GM21529 (cell line): ENCODE data around the gene CFL1.
"Not testable (repeated sequence)": the region's sequence is repeated elsewhere in the genome, so short reads cannot be mapped to it uniquely, and the experiment has no call there.

Experiments used
- ATAC-seq: cut with Tn5 transposase; IDR thresholded peaks from one replicate; pipeline ENCODE4 v1.9.1; 2021; ENCODE audit not compliant: unreplicated experiment

Gene CFL1

GRCh38 chr11:65844231-65844872, 13.6 kb downstream of the CFL1 start:
- no peak for ATAC-seq

- ATAC-seq: no peak
Observed at GRCh38 chr11:65843811-65844210, 14.2 kb downstream of the CFL1 start.

- no peak for ATAC-seq
Observed at GRCh38 chr11:65842144-65842543, 15.8 kb downstream of the CFL1 start.

GRCh38 chr11:65834202-65834601, 23.8 kb downstream of the CFL1 start:
- ATAC-seq: no peak

GRCh38 chr11:65833297-65834030, 24.5 kb downstream of the CFL1 start, which contains the start of gene SNX32:
TSS of gene SNX32 (plus strand) at chr11:65833963. CDS start at chr11:65834066, 103 bp downstream.
- peak; percentile 89 for ATAC-seq

GRCh38 chr11:65832231-65832630, 25.7 kb downstream of the CFL1 start:
- not testable (repeated sequence) for ATAC-seq

GRCh38 chr11:65829459-65829858, 28.5 kb downstream of the CFL1 start:
- no peak for ATAC-seq

- no peak for ATAC-seq
Observed at GRCh38 chr11:65826984-65827735, 30.8 kb downstream of the CFL1 start.

- no peak for ATAC-seq
Observed at GRCh38 chr11:65822776-65823528, 35.0 kb downstream of the CFL1 start.

GRCh38 chr11:65821107-65821506, 36.9 kb downstream of the CFL1 start:
- no peak for ATAC-seq

GRCh38 chr11:65817835-65818680, 39.9 kb downstream of the CFL1 start:
- ATAC-seq: peak; percentile 76

GRCh38 chr11:65817312-65817834, 40.6 kb downstream of the CFL1 start:
- no peak for ATAC-seq

GRCh38 chr11:65816696-65817095, 41.3 kb downstream of the CFL1 start:
- ATAC-seq: no peak

GRCh38 chr11:65814986-65815565, 42.9 kb downstream of the CFL1 start:
- no peak for ATAC-seq

GRCh38 chr11:65814131-65814985, 43.6 kb downstream of the CFL1 start:
- ATAC-seq: no peak

GRCh38 chr11:65811764-65812475, 46.1 kb downstream of the CFL1 start:
- no peak for ATAC-seq

- ATAC-seq: no peak
Observed at GRCh38 chr11:65810046-65810868, 47.7 kb downstream of the CFL1 start.
